ENCODE data around the gene RNF19B. TPM values are rescaled to one million over a fixed set of nuclear protein-coding genes. Genes with fewer than 3 reads are reported as not detected.

Gene RNF19B
- total RNA-seq (10 to 100 TPM; 28.5 to 30.6 TPM), polyA plus RNA-seq (1 to 10 TPM; 1.1 to 4.8 TPM)

DNA sequence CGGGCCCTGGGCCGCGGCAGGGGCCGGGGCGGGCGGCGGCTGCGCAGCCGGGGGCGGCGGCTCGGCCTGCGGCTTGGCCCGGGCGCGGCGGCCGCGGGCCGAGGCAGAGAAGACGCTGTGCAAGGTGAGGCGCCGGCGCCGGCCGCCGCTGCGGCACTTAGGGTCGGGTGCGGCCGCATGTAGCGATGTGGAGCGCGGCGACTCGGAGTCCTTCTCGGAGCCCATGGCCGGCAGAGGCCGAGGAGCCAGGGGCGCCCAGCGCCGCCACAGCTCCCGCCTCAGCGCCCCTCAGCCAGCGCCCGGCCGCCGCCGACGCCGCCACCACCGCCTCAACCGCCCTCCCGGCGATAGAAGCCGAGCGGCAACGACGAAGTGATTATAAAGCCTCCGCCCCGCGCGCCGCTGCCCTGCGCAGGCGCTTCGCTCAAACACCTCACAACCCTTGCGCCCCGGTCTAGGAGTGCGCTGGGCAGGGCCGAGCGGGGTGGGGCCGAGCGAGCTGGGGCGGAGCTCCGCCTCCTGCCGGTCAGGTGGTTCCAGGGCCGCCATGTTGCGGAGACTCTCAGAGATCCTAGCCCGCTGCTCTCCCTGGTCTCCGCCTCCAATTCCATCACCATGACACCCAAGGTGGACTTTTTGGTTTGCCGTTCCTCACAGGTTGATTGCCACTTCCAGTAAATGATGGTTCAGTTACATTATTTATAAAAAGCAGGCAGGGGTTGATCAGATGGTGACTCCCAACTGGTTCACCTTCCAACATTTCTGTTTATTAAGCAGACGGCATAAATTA lies at the start of gene RNF19B:
Gene RNF19B (minus strand): TSS at position 349 of the 790 bp plus-strand sequence. CDS start 124 bp downstream, at position 225.
- Mint-ChIP-seq H3K27me3 (no peaks in the 10 kb centered on the region), H3K27ac (peak within 1 kb of the TSS; percentile 90 to 97 (median 95)), H3K9me3 (peaks cover 0 to 1% (median 0%) of the 10 kb centered on the region in 8 donors), H3K4me1 (peaks cover 27 to 47% (median 33%) of the 10 kb centered on the region in 4 donors), H3K36me3 (peaks cover 0 to 10% of the 10 kb centered on the region in 2 donors), H3K4me3 (peak within 1 kb of the TSS; percentile 87 to 94 (median 90))
- POLR2A ChIA-PET (ENCODE audit: partially characterized antibody): interaction anchor here (0.8 to 12.9 kb wide), 32 partner anchors 10 to 217 kb away, joined by 3 to 205 read pairs (median 6); partner anchors contain the start of genes AZIN2, S100PBP, TRIM62 and YARS1
- Histone ChIP-seq H3K4me1 (ENCODE audit: insufficient read depth, low read length) (peaks cover 38% of the 10 kb centered on the region), H3K9me3 (ENCODE audit: control insufficient read depth in 1 of 2, low read length in 2 of 2) (no peaks in the 10 kb centered on the region), H3K36me3 (ENCODE audit: insufficient read depth, low read length) (no peaks in the 10 kb centered on the region), H3K27me3 (ENCODE audit: insufficient read depth, low read length) (no peaks in the 10 kb centered on the region), H3K4me3 (ENCODE audit: low read length in 2 of 2) (peak within 1 kb of the TSS; percentile 76 to 79), H3K27ac (ENCODE audit: low read depth, low read length) (peak within 1 kb of the TSS; percentile 63)
- intact Hi-C loops (cut with micrococcal nuclease): loop anchor here (1.0 to 5.0 kb wide), 4 partner anchors 17 to 147 kb away; partner anchors contain the start of genes AZIN2, S100PBP and YARS1
- DNase-seq: peak; percentile 92 to 95 (median 93)
- CTCF ChIA-PET (ENCODE audit: partially characterized antibody): interaction anchor here (0.8 to 1.9 kb wide), 10 partner anchors 8 to 119 kb away, joined by 3 to 6 read pairs (median 4); no protein-coding TSS in a partner anchor

GRCh38 chr1:33013791-33014190 lies 49.2 kb upstream of the RNF19B start:
- Histone ChIP-seq H3K4me1 (ENCODE audit: insufficient read depth, low read length) (no peaks in the 10 kb centered on the region), H3K27me3 (ENCODE audit: insufficient read depth, low read length) (no peaks in the 10 kb centered on the region), H3K27ac (ENCODE audit: low read depth, low read length) (no peak overlapping the region), H3K4me3 (ENCODE audit: low read length in 2 of 2) (no peak overlapping the region), H3K9me3 (ENCODE audit: control insufficient read depth in 1 of 2, low read length in 2 of 2) (no peaks in the 10 kb centered on the region), H3K36me3 (ENCODE audit: insufficient read depth, low read length) (peaks cover 58% of the 10 kb centered on the region)
- intact Hi-C loops (cut with micrococcal nuclease): no loop called here
- H3K27me3 Mint-ChIP-seq: no peaks in the 10 kb centered on the region
- H3K36me3 Mint-ChIP-seq: peaks cover 62 to 78% of the 10 kb centered on the region in 2 donors
- POLR2A ChIA-PET (ENCODE audit: partially characterized antibody): no interaction called here
- CTCF ChIA-PET (ENCODE audit: partially characterized antibody): no interaction called here
- H3K4me3 Mint-ChIP-seq: no peak overlapping the region
- no peaks in the 10 kb centered on the region for H3K9me3 Mint-ChIP-seq
- DNase-seq: no peak
- H3K27ac Mint-ChIP-seq: peak overlapping the region in 1 of 7 donors; percentile 81
- peaks cover 0 to 4% (median 0%) of the 10 kb centered on the region in 4 donors for H3K4me1 Mint-ChIP-seq

GRCh38 chr1:33012165-33012564 lies 47.6 kb upstream of the RNF19B start:
- Histone ChIP-seq H3K4me1 (ENCODE audit: insufficient read depth, low read length) (no peaks in the 10 kb centered on the region), H3K9me3 (ENCODE audit: control insufficient read depth in 1 of 2, low read length in 2 of 2) (no peaks in the 10 kb centered on the region), H3K27me3 (ENCODE audit: insufficient read depth, low read length) (no peaks in the 10 kb centered on the region), H3K36me3 (ENCODE audit: insufficient read depth, low read length) (peaks cover 58% of the 10 kb centered on the region), H3K4me3 (ENCODE audit: low read length in 2 of 2) (no peak overlapping the region), H3K27ac (ENCODE audit: low read depth, low read length) (no peak overlapping the region)
- DNase-seq: no peak
- Mint-ChIP-seq H3K9me3 (no peaks in the 10 kb centered on the region), H3K27me3 (no peaks in the 10 kb centered on the region), H3K4me1 (peaks cover 0 to 2% (median 0%) of the 10 kb centered on the region in 4 donors), H3K27ac (no peak overlapping the region), H3K36me3 (peaks cover 60 to 79% of the 10 kb centered on the region in 2 donors), H3K4me3 (no peak overlapping the region)
- ChIA-PET POLR2A (ENCODE audit: partially characterized antibody) (no interaction called here), CTCF (ENCODE audit: partially characterized antibody) (no interaction called here)
- intact Hi-C loops (cut with micrococcal nuclease): no loop called here

- H3K4me3 Mint-ChIP-seq: no peak overlapping the region
- no peaks in the 10 kb centered on the region for H3K27me3 Mint-ChIP-seq
- Histone ChIP-seq H3K4me3 (ENCODE audit: low read length in 2 of 2) (no peak overlapping the region), H3K36me3 (ENCODE audit: insufficient read depth, low read length) (peaks cover 58% of the 10 kb centered on the region), H3K4me1 (ENCODE audit: insufficient read depth, low read length) (no peaks in the 10 kb centered on the region), H3K9me3 (ENCODE audit: control insufficient read depth in 1 of 2, low read length in 2 of 2) (no peaks in the 10 kb centered on the region), H3K27me3 (ENCODE audit: insufficient read depth, low read length) (no peaks in the 10 kb centered on the region), H3K27ac (ENCODE audit: low read depth, low read length) (no peak overlapping the region)
- CTCF ChIA-PET (ENCODE audit: partially characterized antibody): no interaction called here
- peaks cover 61 to 80% of the 10 kb centered on the region in 2 donors for H3K36me3 Mint-ChIP-seq
- H3K4me1 Mint-ChIP-seq: peaks cover 0 to 2% (median 0%) of the 10 kb centered on the region in 4 donors
- POLR2A ChIA-PET (ENCODE audit: partially characterized antibody): no interaction called here
- no peak for DNase-seq
- no peaks in the 10 kb centered on the region for H3K9me3 Mint-ChIP-seq
- intact Hi-C loops (cut with micrococcal nuclease): no loop called here
- peak overlapping the region in 3 of 7 donors; percentile 15 to 75 (median 50) for H3K27ac Mint-ChIP-seq
These were observed 46.5 kb upstream of the RNF19B start for GRCh38 chr1:33010932-33011731.

DNA sequence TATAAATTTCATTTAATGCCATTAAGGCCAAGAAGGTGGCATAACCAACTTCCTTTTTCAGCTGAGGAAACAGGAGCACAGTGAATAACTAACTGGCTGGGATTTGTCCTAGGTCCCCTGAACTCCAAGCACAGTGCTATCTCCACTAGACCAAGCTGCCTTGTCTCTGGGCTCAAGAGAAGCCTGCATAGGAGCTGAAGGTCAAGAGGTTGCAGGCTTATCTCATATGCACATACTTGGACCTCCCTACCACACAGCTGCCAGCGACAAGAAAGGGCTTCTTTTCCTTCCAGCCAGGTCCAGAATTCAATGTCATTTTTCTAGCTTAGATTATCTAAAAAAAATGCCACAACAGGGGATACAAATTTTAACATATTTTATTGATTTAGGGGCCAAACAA lies 45.0 kb upstream of the RNF19B start:
- no peaks in the 10 kb centered on the region for H3K4me1 ChIP-seq (ENCODE audit: insufficient read depth, low read length)
- intact Hi-C loops (cut with micrococcal nuclease): no loop called here
- peaks cover 55% of the 10 kb centered on the region for H3K36me3 ChIP-seq (ENCODE audit: insufficient read depth, low read length)
- H3K27me3 Mint-ChIP-seq: no peaks in the 10 kb centered on the region
- no peak for DNase-seq
- POLR2A ChIA-PET (ENCODE audit: partially characterized antibody): no interaction called here
- H3K27ac ChIP-seq (ENCODE audit: low read depth, low read length): no peak overlapping the region
- peaks cover 60 to 74% of the 10 kb centered on the region in 2 donors for H3K36me3 Mint-ChIP-seq
- H3K27ac Mint-ChIP-seq: peak overlapping the region in 1 of 7 donors; percentile 72
- H3K9me3 ChIP-seq (ENCODE audit: control insufficient read depth in 1 of 2, low read length in 2 of 2): no peaks in the 10 kb centered on the region
- no peaks in the 10 kb centered on the region for H3K27me3 ChIP-seq (ENCODE audit: insufficient read depth, low read length)
- CTCF ChIA-PET (ENCODE audit: partially characterized antibody): interaction anchor here (1.2 to 3.4 kb wide), 3 partner anchors 29 to 76 kb away, joined by 3 to 14 read pairs (median 5); no protein-coding TSS in a partner anchor
- H3K4me1 Mint-ChIP-seq: peaks cover 0 to 8% (median under 1%) of the 10 kb centered on the region in 4 donors
- no peak overlapping the region for H3K4me3 Mint-ChIP-seq
- no peak overlapping the region for H3K4me3 ChIP-seq (ENCODE audit: low read length in 2 of 2)
- no peaks in the 10 kb centered on the region for H3K9me3 Mint-ChIP-seq

- H3K9me3 Mint-ChIP-seq: no peaks in the 10 kb centered on the region
- no peak overlapping the region for H3K4me3 Mint-ChIP-seq
- H3K36me3 Mint-ChIP-seq: peaks cover 51 to 61% of the 10 kb centered on the region in 2 donors
- intact Hi-C loops (cut with micrococcal nuclease): no loop called here
- CTCF ChIA-PET (ENCODE audit: partially characterized antibody): interaction anchor here (0.6 to 4.6 kb wide), 8 partner anchors 14 to 76 kb away, joined by 3 to 63 read pairs (median 3); no protein-coding TSS in a partner anchor
- DNase-seq: no peak
- H3K27ac ChIP-seq (ENCODE audit: low read depth, low read length): no peak overlapping the region
- peak overlapping the region in 1 of 7 donors; percentile 59 for H3K27ac Mint-ChIP-seq
- H3K27me3 ChIP-seq (ENCODE audit: insufficient read depth, low read length): no peaks in the 10 kb centered on the region
- no peaks in the 10 kb centered on the region for H3K4me1 ChIP-seq (ENCODE audit: insufficient read depth, low read length)
- peaks cover 0 to 8% (median under 1%) of the 10 kb centered on the region in 4 donors for H3K4me1 Mint-ChIP-seq
- no peak overlapping the region for H3K4me3 ChIP-seq (ENCODE audit: low read length in 2 of 2)
- peaks cover 42% of the 10 kb centered on the region for H3K36me3 ChIP-seq (ENCODE audit: insufficient read depth, low read length)
- POLR2A ChIA-PET (ENCODE audit: partially characterized antibody): interaction anchor here (0.6 to 1.7 kb wide), 3 partner anchors 27 to 66 kb away, joined by 5 to 13 read pairs (median 6); partner anchors contain the start of gene RNF19B
- no peaks in the 10 kb centered on the region for H3K27me3 Mint-ChIP-seq
- H3K9me3 ChIP-seq (ENCODE audit: control insufficient read depth in 1 of 2, low read length in 2 of 2): no peaks in the 10 kb centered on the region
These were observed 43.7 kb upstream of the RNF19B start for GRCh38 chr1:33008051-33008914.
